Stimulated activated effector memory CD8-positive, alpha-beta T cell treated with anti-CD3 and anti-CD28 coated beads, Interleukin-12 subunit alpha, Interleukin-12 subunit beta, amount 100 ng/mL, for 72 hours (primary cell): ENCODE data around the gene CREB5.

Source experiments
- ATAC-seq: fragments of 150-1000 bp; cut with Tn5 transposase; 2 replicates; pipeline ENCODE4 v1.10.0; 2021
- DNase-seq, 2 donors: peaks; one replicate each; pipeline ENCODE4 v3.0.0; 2021 to 2022; ENCODE audit warnings: low spot score in 2 of 2
- H3K27ac Mint-ChIP-seq: one replicate; pipeline ENCODE4 v1.8.0; 2022; ENCODE audit warnings: mild to moderate bottlenecking, mixed read lengths
- H3K36me3 Mint-ChIP-seq: one replicate; pipeline ENCODE4 v1.8.0; 2022; ENCODE audit warnings: mild to moderate bottlenecking, mixed read lengths
- H3K4me1 Mint-ChIP-seq: one replicate; pipeline ENCODE4 v1.8.0; 2022; ENCODE audit warnings: mixed read lengths
- H3K4me3 Mint-ChIP-seq: one replicate; pipeline ENCODE4 v1.8.0; 2022; ENCODE audit warnings: mild to moderate bottlenecking, mixed read lengths
- H3K9me3 Mint-ChIP-seq: one replicate; pipeline ENCODE4 v1.8.0; 2022; ENCODE audit warnings: mixed read lengths

CREB5 gene

GRCh38 chr7:28669330-28669729 lies 257.0 kb downstream of the CREB5 start:
- Mint-ChIP-seq H3K9me3 (peaks cover 3% of the 10 kb centered on the region), H3K27ac (no peak overlapping the region), H3K4me3 (no peak overlapping the region), H3K4me1 (no peaks in the 10 kb centered on the region), H3K36me3 (no peaks in the 10 kb centered on the region)
- DNase-seq (no peak), ATAC-seq (no peak)

- Mint-ChIP-seq H3K36me3 (no peaks in the 10 kb centered on the region), H3K9me3 (no peaks in the 10 kb centered on the region), H3K4me1 (no peaks in the 10 kb centered on the region), H3K27ac (no peak overlapping the region), H3K4me3 (no peak overlapping the region)
- DNase-seq (no peak), ATAC-seq (no peak)
Observed at GRCh38 chr7:28671526-28671925, 259.2 kb downstream of the CREB5 start.

GRCh38 chr7:28672397-28672797 lies 260.1 kb downstream of the CREB5 start:
- DNase-seq (no peak), ATAC-seq (no peak)
- Mint-ChIP-seq H3K9me3 (no peaks in the 10 kb centered on the region), H3K36me3 (no peaks in the 10 kb centered on the region), H3K4me1 (no peaks in the 10 kb centered on the region), H3K27ac (no peak overlapping the region), H3K4me3 (no peak overlapping the region)

- ATAC-seq = no peak
Observed at GRCh38 chr7:28674359-28674782, 262.1 kb downstream of the CREB5 start.

GRCh38 chr7:28675429-28675828 lies 263.1 kb downstream of the CREB5 start:
- H3K9me3 Mint-ChIP-seq = no peaks in the 10 kb centered on the region
- no peaks in the 10 kb centered on the region for H3K36me3 Mint-ChIP-seq
- no peak overlapping the region for H3K27ac Mint-ChIP-seq
- ATAC-seq = no peak
- no peak overlapping the region for H3K4me3 Mint-ChIP-seq
- no peaks in the 10 kb centered on the region for H3K4me1 Mint-ChIP-seq
- DNase-seq = no peak

More at GRCh38 chr7:28674359-28674782, 262.1 kb downstream of the CREB5 start:
- no peak for DNase-seq
- H3K4me3 Mint-ChIP-seq = no peak overlapping the region
- H3K4me1 Mint-ChIP-seq = no peaks in the 10 kb centered on the region
- H3K9me3 Mint-ChIP-seq = no peaks in the 10 kb centered on the region
- H3K36me3 Mint-ChIP-seq = no peaks in the 10 kb centered on the region
- no peak overlapping the region for H3K27ac Mint-ChIP-seq

GRCh38 chr7:28677668-28678067 lies 265.4 kb downstream of the CREB5 start:
- no peak for DNase-seq
- no peak for ATAC-seq
- Mint-ChIP-seq H3K9me3 (no peaks in the 10 kb centered on the region), H3K27ac (no peak overlapping the region), H3K4me3 (no peak overlapping the region), H3K36me3 (no peaks in the 10 kb centered on the region), H3K4me1 (no peaks in the 10 kb centered on the region)

- H3K27ac Mint-ChIP-seq = no peak overlapping the region
- H3K4me1 Mint-ChIP-seq = no peaks in the 10 kb centered on the region
- no peak for ATAC-seq
- H3K4me3 Mint-ChIP-seq = no peak overlapping the region
- H3K36me3 Mint-ChIP-seq = no peaks in the 10 kb centered on the region
- no peak for DNase-seq
- no peaks in the 10 kb centered on the region for H3K9me3 Mint-ChIP-seq
Observed at GRCh38 chr7:28678431-28678965, 266.2 kb downstream of the CREB5 start.

GRCh38 chr7:28681693-28682310 lies 269.5 kb downstream of the CREB5 start:
- Mint-ChIP-seq H3K27ac (no peak overlapping the region), H3K4me3 (no peak overlapping the region), H3K9me3 (no peaks in the 10 kb centered on the region), H3K36me3 (no peaks in the 10 kb centered on the region), H3K4me1 (no peaks in the 10 kb centered on the region)
- ATAC-seq (no peak), DNase-seq (no peak)

GRCh38 chr7:28682801-28683200 lies 270.5 kb downstream of the CREB5 start:
- ATAC-seq (no peak), DNase-seq (no peak)
- Mint-ChIP-seq H3K9me3 (no peaks in the 10 kb centered on the region), H3K27ac (no peak overlapping the region), H3K4me3 (no peak overlapping the region), H3K4me1 (no peaks in the 10 kb centered on the region), H3K36me3 (no peaks in the 10 kb centered on the region)

GRCh38 chr7:28684650-28685241 lies 272.4 kb downstream of the CREB5 start:
- no peak overlapping the region for H3K27ac Mint-ChIP-seq
- no peaks in the 10 kb centered on the region for H3K4me1 Mint-ChIP-seq
- H3K36me3 Mint-ChIP-seq = no peaks in the 10 kb centered on the region
- H3K9me3 Mint-ChIP-seq = no peaks in the 10 kb centered on the region
- DNase-seq = no peak
- ATAC-seq = no peak
- no peak overlapping the region for H3K4me3 Mint-ChIP-seq

GRCh38 chr7:28685242-28685643 lies 272.9 kb downstream of the CREB5 start:
- DNase-seq = no peak
- no peak for ATAC-seq
- Mint-ChIP-seq H3K36me3 (no peaks in the 10 kb centered on the region), H3K9me3 (no peaks in the 10 kb centered on the region), H3K4me1 (no peaks in the 10 kb centered on the region), H3K27ac (no peak overlapping the region), H3K4me3 (no peak overlapping the region)

- peak; percentile 19 for ATAC-seq
- Mint-ChIP-seq H3K36me3 (no peaks in the 10 kb centered on the region), H3K4me3 (no peak overlapping the region), H3K4me1 (no peaks in the 10 kb centered on the region), H3K9me3 (no peaks in the 10 kb centered on the region), H3K27ac (no peak overlapping the region)
- DNase-seq = no peak
Observed at GRCh38 chr7:28685644-28686417, 273.5 kb downstream of the CREB5 start.

GRCh38 chr7:28686418-28686800 lies 274.1 kb downstream of the CREB5 start:
- H3K36me3 Mint-ChIP-seq = no peaks in the 10 kb centered on the region
- H3K4me1 Mint-ChIP-seq = no peaks in the 10 kb centered on the region
- H3K9me3 Mint-ChIP-seq = no peaks in the 10 kb centered on the region
- no peak overlapping the region for H3K4me3 Mint-ChIP-seq
- no peak overlapping the region for H3K27ac Mint-ChIP-seq
- DNase-seq (no peak), ATAC-seq (no peak)

- H3K4me1 Mint-ChIP-seq = no peaks in the 10 kb centered on the region
- no peaks in the 10 kb centered on the region for H3K36me3 Mint-ChIP-seq
- H3K4me3 Mint-ChIP-seq = no peak overlapping the region
- no peak for ATAC-seq
- no peaks in the 10 kb centered on the region for H3K9me3 Mint-ChIP-seq
- DNase-seq = no peak
- no peak overlapping the region for H3K27ac Mint-ChIP-seq
Observed at GRCh38 chr7:28687537-28687936, 275.2 kb downstream of the CREB5 start.

- ATAC-seq (no peak), DNase-seq (no peak)
- Mint-ChIP-seq H3K4me1 (no peaks in the 10 kb centered on the region), H3K4me3 (no peak overlapping the region), H3K27ac (no peak overlapping the region), H3K9me3 (no peaks in the 10 kb centered on the region), H3K36me3 (no peaks in the 10 kb centered on the region)
Observed at GRCh38 chr7:28688174-28688573, 275.9 kb downstream of the CREB5 start.

GRCh38 chr7:28688651-28689050 lies 276.3 kb downstream of the CREB5 start:
- DNase-seq = no peak
- no peak overlapping the region for H3K4me3 Mint-ChIP-seq

More at GRCh38 chr7:28688651-28689050, 276.3 kb downstream of the CREB5 start:
- no peak for ATAC-seq
- Mint-ChIP-seq H3K36me3 (no peaks in the 10 kb centered on the region), H3K4me1 (no peaks in the 10 kb centered on the region), H3K9me3 (no peaks in the 10 kb centered on the region), H3K27ac (no peak overlapping the region)
